ENCODE data around the gene CYB5D1.
A peak's percentile ranks its signal among the peaks of the same experiment; 100 is the strongest.
"Not testable (repeated sequence)": the region's sequence is repeated elsewhere in the genome, so short reads cannot be mapped to it uniquely, and the experiment has no call there.

CYB5D1 gene

DNA sequence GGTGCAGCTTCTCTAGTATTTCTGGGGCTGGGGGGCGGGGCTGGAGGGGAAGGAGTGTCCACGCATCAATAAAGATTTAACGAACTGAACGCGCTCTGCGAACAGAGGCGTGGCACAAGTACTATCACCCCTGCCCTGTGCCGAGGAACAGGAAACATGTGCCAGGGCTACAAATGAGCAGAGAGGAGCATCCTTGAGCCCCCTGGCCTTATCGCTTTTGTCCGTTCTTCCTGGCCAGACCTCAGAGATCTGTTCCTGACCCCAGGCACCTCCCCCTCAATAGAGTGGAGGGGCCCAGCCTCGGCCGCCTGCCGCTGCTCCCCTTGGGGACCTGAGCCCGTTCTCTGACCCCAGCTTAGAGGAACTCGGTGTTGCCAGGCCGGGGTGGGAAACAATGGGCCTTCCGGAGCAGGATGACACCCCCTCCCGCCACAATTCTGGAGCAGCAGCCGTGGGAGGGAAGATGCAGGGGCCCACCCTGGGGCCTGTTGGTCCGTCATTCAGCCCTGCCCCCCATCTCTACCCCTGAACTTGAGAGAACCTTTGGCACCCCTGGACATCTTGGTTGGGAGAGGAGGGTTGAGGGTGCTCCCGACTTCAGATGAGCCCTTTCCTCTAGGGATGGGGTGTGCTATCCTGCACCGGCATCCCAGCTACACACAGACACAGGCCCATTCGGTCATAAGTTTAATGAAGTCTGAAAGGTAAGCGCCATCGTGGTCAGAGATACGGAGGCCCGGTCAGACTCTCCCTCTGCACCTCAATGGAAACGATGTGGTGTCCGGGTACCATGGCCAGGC, 1.6 kb upstream of the CYB5D1 start:
- DNase-seq (ENCODE audit: low spot score): no peak

DNA sequence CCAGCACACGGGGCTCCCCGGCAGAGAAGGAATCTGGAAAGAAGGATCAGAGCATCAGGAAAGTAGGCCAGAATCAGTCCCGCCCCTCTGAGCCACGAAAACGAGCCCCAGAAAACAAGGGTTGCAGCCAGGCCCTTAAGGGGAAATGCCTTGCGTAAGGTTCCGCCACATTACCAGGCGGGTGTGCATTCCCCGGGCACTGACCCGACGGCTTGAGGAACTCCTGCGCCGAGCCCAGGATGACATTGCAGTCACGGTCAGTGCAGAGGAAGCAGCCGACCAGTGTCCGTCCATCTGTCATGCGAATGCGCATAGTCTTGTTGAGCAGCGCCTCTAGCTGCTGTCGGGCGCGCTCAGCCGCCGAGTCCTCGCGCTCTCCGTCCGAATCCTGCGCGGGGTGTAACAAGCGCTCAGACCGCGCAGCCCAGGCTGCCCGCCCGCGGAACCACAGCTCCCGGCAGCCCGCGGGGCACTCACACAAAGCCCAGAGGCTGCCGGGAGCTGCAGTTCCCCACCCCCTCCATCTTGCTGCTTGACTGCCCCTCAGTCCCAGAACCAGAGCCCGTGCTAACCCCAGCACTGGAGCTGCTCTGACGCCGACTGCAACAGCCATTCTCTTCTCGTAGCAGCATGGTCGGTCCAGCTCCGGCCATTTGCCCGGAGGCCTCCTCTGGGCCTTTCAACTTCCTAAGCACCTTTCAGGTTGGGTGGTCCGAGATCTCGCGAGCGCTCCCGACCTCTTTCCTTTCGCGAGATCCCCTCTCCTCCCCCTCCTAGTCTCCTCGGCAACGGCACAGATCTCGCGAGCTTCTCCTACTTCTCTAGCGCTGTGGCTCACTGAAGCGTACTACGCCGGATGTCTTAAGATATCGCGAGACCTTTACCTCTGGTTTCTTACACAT, 741 bp upstream of the CYB5D1 start, which contains the start of gene NAA38:
NAA38 (minus strand) TSS at position 749 of the 902 bp plus-strand sequence; CDS start at position 653, 96 bp downstream.
- peak; percentile 97 for DNase-seq (ENCODE audit: low spot score)

DNA sequence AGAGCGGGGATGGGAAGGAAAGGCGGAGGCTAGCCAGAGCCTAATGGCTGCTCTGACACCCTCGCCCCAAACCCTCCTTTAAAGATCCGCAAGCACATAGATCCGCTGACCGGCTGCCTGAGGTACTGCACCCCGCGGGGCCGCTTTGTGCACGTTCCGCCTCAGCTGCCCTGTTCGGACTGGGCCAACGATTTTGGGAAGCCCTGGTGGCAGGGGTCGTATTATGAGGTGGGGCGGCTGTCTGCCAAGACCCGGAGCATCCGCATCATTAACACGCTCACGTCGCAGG, 663 bp downstream of the CYB5D1 start:
- DNase-seq (ENCODE audit: low spot score): no peak

DNA sequence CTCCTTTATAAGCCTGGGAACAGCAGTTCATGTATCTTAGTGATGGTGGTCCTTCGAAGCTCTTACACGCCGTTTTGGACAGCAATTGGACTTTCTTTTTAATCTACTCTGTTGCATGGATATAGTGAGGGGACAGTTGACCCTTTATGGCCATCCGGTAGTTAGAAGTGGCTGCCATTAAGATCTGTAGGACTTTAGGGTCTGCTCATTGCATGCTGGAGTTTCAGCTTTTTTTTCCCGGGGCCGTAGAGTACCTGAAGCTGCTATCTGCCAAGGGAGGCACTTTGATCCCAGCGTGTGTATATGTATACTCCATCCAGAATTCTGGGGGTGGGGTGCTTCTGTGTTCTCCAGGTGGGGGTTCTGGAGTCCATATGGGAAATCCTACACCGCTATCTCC, 1.2 kb downstream of the CYB5D1 start:
- no peak for DNase-seq (ENCODE audit: low spot score)

DNA sequence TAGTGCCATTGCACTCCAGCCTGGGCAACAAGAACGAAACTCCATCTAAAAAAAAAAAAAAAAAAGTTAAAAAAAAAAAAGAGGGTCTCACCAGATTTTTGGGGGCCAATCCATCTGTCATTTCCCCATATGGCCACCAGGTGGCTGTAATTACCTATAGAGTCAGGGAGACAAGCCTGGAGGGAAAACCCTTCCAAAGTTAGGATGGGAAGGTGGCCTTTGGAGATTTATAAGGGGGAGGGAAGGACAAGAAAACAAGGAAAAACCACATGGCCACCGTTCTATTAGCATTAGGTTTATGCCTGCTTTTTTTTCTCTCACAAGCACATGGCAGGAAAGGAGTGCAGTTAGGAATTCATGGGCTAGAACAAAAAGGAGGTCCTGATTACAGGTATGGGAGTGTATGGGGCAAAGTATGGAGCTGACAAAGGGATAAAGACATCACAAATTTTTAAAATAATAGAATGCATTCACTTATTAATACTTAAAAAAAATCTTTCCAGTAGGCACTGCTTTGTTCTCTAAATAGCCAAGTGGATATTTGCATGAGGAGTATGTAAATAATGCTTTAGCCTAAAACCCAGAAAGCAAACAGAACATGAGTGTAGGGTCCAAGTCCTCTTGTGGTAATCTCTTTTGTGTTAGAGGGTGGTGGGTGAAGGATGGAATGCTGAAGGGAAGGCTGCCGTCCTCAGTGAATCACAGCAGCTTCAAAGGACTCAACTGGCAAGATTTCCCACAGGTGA, 5.1 kb downstream of the CYB5D1 start:
- no peak for DNase-seq (ENCODE audit: low spot score)

DNA sequence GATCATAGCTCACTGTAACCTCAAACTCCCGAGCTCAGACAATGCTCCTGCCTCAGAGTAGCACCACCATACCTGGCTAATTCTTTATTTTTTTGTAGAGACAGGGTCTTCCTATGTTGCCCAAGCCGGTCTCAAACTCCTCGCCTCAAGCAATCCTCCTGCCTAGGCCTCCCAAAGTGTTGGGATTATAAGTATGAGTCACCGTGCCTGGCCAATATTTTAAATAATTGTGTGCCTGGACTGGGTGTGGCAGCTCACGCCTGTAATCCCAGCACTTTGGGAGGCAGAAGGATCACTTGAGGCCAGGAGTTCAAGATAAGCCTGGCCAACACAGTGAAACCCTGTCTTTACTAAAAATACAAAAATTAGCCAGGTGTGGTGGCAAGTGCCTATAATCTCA, 6.6 kb downstream of the CYB5D1 start:
- not testable (repeated sequence) for DNase-seq (ENCODE audit: low spot score)

DNA sequence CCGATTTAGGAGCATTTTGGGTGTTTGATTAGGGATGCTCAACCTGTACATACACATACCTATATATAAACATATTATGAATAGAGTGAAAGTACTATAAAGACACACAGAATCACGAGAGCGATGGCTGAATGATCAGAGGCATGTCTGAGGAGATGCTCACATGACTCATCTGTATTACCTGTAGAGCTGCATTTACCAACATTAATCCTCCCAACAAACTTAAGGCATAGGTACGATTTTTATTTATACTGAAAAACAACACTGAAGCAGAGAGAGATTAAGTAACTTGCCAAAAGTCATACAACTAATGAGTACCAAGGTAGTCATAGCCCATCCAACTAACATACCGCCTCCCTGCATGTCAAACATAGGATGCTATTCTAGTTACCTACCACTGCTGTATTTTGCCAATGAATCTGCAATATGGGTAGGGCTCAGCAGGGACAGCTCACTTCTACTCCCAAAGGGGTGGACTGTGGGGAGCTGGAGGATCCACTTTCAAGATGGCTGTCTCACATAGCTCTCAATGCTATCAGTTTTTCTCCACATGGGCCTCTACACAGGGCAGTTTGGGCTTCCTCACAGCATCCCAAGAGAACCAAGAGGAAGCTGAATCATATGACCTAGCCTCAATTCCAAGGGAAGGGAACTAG, 7.3 kb downstream of the CYB5D1 start:
- no peak for DNase-seq (ENCODE audit: low spot score)

DNA sequence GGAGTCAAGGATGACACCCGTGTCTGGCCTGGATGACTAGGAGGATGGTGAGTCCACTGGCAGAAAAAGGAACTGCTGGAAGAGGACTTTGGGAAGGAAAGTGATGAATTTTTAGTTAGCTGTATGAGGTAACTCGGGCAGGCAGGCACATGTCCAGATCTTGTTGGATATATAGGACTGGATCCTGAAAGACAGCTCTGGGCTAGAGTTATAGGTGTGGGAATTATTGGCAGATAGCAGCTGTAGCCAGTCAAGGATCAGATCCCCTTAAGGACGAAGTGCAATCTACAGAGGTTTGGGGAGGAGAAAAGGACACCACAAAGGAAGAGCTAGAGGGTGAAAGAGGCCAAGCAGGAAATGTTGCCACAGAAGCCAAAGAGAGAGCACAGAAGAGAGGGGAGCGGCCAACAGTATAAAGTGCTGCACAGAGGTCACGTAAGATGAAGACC, 10.1 kb downstream of the CYB5D1 start:
- no peak for DNase-seq (ENCODE audit: low spot score)

DNA sequence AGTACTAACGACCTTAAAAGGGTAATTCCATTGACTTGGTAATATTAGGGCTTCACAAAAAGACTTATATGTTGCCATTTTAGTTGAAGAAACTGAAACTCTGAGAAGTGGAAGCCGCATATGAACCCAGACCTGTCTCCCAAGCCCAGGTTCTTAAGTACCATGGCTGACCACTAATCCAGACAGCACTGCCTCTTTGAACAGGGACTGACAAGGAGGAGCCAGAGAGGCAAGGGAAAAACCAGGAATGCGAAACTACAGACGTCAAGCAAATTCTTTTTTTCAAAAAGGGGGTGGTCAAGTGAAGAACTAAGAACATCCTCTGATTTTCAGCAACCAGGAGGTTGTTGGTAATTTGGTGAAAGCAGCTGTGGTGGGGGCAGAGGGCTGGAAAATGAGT, 15.2 kb downstream of the CYB5D1 start:
- no peak for DNase-seq (ENCODE audit: low spot score)

DNA sequence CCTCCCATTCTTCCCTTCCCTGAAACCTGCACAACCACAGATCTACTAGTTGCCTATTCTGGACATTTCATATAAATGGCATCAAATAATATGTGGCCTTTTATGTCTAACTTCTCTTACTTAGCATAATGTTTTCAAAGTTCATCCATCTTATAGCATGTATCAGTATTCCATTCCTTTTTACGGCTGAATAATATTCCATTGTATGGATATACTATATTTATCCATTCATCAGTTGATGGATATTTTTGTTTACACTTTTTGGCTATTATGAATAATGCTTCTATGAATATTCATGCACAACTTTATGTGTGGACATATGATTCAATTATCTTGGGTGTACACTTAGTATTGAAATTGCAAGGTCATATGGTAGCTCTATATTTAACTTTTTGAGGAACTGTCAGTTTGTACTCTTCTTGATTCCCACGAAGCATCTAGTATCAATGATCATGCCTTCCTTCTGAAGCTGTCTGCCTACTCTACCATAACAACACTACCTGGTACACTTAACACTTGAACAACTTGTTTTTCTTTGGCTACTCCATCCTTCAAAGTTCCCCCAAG, 18.1 kb downstream of the CYB5D1 start:
- DNase-seq (ENCODE audit: low spot score): no peak

DNA sequence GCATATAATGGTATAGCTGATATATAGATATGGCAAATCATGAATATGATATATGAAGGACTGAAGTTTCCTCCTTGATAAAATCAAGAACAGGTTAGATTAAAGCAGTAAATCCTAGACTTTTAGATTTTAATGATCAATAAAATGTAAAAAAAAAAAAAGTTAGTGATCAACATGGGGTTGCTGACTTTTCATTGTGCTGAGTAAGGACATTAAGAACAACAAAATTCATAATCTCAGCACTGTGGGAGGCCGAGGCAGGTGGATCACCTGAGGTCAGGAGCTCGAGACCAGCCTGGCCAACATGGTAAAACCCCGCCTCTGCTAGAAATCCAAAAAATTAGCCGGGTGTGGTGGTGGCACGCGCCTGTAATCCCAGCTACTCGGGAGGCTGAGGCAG, 20.4 kb downstream of the CYB5D1 start:
- DNase-seq (ENCODE audit: low spot score): no peak

DNA sequence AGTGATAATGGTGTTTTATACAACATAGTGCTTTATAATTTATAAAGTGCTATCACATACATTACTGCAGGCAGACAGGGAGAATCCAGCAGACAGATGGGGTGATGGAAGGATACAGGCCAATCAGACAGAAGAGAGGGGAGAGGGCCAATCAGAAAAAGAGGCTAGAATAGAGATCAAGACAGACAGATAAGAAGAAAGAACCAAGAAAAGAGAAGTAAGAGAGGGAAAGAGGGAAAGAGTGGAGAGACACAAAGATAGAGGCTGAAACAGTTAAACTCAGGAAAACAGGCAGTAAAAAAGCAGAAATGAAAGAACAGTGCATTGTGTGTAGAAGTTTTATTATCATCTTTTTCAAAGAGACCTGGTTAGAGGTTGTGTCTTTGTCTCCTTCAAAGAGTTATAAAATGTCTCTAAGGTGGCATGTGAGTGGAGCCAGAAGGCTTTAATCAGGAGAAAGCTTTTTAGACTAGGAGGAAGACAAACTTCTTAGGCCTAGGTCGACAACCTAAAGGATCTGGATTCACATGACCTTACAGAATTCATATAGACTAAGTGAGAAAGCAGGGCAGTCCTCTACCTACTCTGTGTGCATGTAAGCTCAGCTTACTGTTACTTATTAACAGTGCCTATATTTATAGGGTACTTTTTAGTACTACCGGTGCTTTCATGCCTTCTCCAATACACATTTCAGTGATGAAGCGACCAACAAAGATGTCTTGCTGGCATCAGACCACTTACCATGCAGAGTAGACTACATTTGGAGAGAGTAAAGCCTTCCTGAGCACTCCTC, 22.5 kb downstream of the CYB5D1 start:
- no peak for DNase-seq (ENCODE audit: low spot score)

DNA sequence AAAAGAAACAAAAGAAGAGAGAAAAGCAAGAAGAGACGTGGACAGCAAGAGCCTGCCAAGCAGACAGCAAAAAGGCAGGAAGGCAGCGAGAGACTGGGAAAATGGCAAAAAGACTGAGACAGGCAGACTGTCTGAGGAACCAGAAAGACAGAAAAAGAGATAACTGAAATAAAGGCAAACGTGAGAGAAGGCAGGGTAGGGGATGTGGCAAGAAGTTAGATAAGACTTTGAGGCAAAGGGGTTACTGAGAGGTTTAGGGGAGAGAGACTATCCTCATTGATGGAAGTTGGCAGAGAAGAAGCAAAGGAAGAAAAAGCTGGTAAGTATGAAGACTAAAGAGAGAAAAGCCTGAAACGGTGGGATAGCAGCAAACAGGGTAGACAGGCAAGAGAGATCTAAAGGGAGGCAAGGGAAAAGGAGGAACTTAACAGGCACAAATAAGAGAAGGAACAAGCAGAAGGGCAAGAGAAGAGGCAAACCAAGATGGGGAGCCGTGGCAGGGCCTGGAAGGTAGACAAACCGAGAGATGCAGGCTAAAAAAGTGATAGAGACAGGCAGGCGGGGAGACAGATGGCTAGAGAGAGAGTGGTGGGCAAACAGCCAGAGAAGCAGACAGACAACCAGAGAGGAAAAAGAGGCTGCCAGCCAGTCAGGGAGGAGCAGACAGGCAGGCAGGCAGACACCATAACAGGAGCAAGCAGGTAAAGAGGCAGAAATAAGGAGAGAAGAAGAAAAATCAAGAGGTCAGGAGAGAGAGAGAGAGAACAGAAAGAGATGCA, 23.7 kb downstream of the CYB5D1 start:
- DNase-seq (ENCODE audit: low spot score): no peak

DNA sequence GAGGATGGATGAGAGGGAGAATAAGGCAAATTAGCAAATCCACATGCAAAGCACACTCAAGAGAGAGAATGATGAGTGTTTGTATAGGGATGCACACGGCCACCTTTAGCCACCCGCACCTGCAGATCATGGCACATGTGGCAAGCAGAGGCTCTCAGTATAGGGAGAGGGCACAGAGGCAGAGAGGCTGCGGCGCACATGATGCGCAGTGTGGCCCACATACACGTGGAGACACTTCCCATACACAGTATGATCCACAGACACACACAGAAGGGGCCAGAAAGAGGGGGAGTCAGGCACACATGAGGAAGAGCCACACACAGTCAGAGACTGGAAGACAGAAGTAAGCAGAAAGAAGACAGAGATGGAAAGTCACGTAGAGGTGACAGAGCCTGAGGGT, 24.3 kb downstream of the CYB5D1 start:
- no peak for DNase-seq (ENCODE audit: low spot score)

DNA sequence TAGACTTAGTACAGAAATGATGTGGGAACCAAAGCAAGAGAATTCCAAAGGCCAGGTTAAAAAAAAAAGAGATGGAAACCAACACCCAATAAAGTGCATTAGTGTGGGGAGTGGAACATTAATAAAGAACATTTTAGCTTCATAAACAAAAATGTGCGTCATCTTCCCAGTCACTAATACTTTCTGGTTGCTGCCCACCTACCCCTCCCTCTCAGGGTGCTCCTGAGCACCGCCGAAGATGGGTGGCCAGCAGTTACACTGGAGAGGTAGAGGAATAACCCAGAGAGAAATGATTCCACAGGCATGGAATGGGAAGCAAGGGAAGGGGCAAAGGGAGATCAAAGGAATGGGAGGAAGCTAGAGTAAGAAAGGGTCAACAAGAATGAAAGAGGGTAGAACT, 24.8 kb downstream of the CYB5D1 start:
- no peak for DNase-seq (ENCODE audit: low spot score)

DNA sequence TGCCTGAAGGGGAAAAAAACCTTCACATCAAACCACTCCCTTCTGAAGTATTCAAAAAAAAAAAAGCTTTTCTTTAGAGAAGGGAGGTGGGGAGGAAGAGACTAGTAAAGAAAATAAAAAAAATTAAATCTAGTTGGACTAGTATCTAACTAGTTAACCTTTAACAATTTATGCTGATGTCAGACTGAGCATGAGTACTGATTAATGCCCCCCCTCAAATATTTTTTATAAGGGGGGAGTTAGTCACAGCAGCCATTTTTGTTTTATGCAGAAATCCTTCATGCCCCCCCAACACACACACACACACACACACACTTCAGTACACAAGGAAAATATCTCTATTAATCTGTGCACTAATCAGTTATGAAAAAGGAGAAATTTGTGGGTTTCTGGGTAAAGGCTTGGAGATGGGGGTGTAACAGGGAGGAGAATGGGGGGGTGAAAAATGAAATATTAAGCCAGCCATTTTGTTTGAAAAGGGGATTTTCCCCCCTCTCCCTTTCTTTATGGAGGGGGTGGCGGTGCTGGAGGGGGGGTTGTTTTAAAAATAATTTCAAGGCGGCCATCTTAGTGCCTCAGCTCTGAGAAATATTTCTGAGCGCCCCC, 26.1 kb downstream of the CYB5D1 start:
- DNase-seq (ENCODE audit: low spot score): no peak

DNA sequence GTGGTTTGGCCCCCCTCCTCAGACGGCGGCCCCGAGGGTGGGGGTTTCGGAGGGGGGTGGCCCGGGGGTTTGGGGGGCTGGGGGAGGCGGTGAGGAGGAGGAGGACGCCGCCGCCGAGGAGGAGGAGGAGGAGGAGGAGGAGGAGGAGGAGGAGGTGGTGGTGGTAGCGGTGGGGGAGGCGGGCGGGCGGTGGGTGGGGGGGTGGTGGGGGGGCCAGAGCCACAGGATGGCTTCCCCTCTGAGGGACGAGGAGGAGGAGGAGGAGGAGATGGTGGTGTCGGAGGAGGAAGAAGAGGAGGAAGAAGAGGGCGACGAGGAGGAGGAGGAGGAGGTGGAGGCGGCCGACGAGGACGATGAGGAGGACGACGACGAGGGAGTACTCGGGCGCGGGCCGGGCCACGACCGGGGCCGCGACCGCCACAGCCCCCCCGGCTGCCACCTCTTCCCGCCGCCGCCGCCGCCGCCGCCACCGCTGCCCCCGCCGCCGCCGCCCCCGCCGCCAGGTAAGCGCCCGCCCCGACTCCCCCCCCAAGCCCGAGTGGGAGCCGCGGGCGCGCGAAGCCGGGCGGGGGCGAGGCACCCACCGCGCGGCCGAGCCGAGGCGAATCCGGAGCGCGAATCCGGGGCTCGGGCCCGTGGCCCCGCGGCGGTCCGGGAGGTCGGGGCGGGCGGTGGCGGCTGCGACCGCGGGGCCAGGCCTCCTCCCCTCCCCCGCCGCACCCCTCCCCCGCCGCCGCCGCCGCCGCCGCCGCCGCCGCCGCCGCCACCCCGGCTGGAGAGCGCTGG, 27.0 kb downstream of the CYB5D1 start:
- DNase-seq (ENCODE audit: low spot score): peak; percentile 18

DNA sequence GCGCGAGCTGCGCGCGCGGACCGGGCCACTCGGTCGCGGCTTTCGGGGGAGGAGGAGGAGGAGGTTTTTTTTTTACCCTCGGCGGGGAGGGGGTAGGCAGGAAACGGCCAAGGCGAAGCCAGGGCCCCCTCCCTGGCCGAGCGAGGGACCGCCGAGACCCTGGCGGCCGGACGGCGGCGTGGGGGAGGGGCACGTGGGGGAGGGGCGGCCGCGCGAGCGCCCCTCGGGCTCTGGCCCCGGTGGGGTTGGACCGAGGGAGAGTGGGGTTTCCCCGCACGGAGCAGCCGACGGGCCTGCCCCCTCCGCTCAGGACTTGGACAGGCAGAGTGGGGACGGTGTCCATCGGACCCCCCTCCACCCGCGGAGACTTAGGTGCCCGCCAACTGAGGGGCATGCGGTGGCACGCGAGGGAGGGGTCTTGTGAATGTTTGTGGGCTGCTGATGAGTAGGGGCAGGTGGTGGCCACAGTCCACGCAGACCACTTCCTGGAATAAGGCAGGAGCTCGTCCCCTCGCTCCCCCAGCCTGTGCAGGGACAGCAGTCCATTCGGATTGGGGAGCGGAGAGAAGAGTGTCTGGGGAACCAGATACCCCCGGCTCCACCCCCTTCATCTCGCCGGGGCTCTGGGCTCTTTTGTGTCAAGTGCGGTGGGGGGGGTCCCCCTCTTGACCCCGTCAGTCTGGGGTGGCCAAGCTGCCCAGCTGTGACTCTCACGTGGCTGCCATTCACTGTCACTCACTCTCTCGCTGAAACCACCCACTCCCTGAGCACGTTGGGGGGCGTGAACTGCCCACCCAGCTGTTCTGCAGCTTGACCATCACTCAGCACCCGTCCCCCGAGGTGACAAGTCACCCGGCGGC, 27.8 kb downstream of the CYB5D1 start:
- DNase-seq (ENCODE audit: low spot score): peak; percentile 42

Data from activated CD4-positive, alpha-beta T cell treated with anti-CD3 and anti-CD28 coated beads, Interleukin-2, Interleukin-4, amounts not matched to agents 100 ng/mL and 50 ng/mL, durations not matched to agents 16 hours and 8 hours (primary cell).